HG03045 (cell line): ENCODE results near the gene DES.
"Not testable (repeated sequence)": the region's sequence is repeated elsewhere in the genome, so short reads cannot be mapped to it uniquely, and the experiment has no call there.

ENCODE experiments used
- ATAC-seq: cut with Tn5 transposase; IDR thresholded peaks from one replicate; pipeline ENCODE4 v1.9.1; 2021; ENCODE audit warnings: mild to moderate bottlenecking, moderate library complexity; ENCODE audit not compliant: unreplicated experiment

Gene DES

GRCh38 chr2:219418155-219419011, at the start of gene DES:
TSS of gene DES (plus strand) at chr2:219418377. CDS start at chr2:219418463, 86 bp downstream.
- no peak for ATAC-seq

- no peak for ATAC-seq
Measured at GRCh38 chr2:219368690-219369191, 49.4 kb upstream of the DES start.

GRCh38 chr2:219369447-219369861, 48.7 kb upstream of the DES start:
- no peak for ATAC-seq

GRCh38 chr2:219378163-219378851, 39.9 kb upstream of the DES start:
- no peak for ATAC-seq

- no peak for ATAC-seq
Measured at GRCh38 chr2:219380926-219381325, 37.3 kb upstream of the DES start.

- no peak for ATAC-seq
Measured at GRCh38 chr2:219381448-219381847, 36.7 kb upstream of the DES start.

- no peak for ATAC-seq
Measured at GRCh38 chr2:219384083-219384713, 34.0 kb upstream of the DES start.

- no peak for ATAC-seq
Measured at GRCh38 chr2:219384859-219385258, 33.3 kb upstream of the DES start.

GRCh38 chr2:219385958-219386520, 32.1 kb upstream of the DES start:
- no peak for ATAC-seq

- no peak for ATAC-seq
Measured at GRCh38 chr2:219386532-219387280, 31.5 kb upstream of the DES start.

GRCh38 chr2:219387306-219388120, 30.7 kb upstream of the DES start, which contains the start of gene DNPEP:
TSS of gene DNPEP (minus strand) at chr2:219387912. CDS start at chr2:219387794, 118 bp downstream.
- ATAC-seq = peak; percentile 59

- ATAC-seq = peak; percentile 84
Measured at GRCh38 chr2:219388121-219388906, 29.9 kb upstream of the DES start.

- no peak for ATAC-seq
Measured at GRCh38 chr2:219388907-219389156, 29.3 kb upstream of the DES start.

- ATAC-seq = no peak
Measured at GRCh38 chr2:219392754-219393153, 25.4 kb upstream of the DES start.

- ATAC-seq = not testable (repeated sequence)
Measured at GRCh38 chr2:219395056-219395455, 23.1 kb upstream of the DES start.

- ATAC-seq = no peak
Measured at GRCh38 chr2:219395609-219396008, 22.6 kb upstream of the DES start.

- ATAC-seq = no peak
Measured at GRCh38 chr2:219396863-219397457, 21.2 kb upstream of the DES start.

GRCh38 chr2:219398721-219399363, 19.3 kb upstream of the DES start:
- ATAC-seq = no peak
